Ovary (tissue), 3 donors: ENCODE results near the gene RBMS1.

ENCODE experiments used
- EP300 ChIP-seq: sonication (generic); formaldehyde crosslinking; IDR thresholded peaks from one replicate; pipeline ENCODE4 v1.6.1; 2017; ENCODE audit warnings: antibody characterized with exemption
- TF ChIP-seq, protein P1 (sequence below), 3 donors: fragments of 450-650 bp in 2 of 3; fragments of 200-600 bp in 1 of 3; IDR thresholded peaks; one replicate each; pipeline versions ENCODE4 v1.5.1 to v1.8.0; 2016 to 2022; ENCODE audit warnings: antibody characterized with exemption in 3 of 3, mild to moderate bottlenecking in 1 of 3
- donor health status: DM: no; HTN: no; CAD: no.

DNA sequence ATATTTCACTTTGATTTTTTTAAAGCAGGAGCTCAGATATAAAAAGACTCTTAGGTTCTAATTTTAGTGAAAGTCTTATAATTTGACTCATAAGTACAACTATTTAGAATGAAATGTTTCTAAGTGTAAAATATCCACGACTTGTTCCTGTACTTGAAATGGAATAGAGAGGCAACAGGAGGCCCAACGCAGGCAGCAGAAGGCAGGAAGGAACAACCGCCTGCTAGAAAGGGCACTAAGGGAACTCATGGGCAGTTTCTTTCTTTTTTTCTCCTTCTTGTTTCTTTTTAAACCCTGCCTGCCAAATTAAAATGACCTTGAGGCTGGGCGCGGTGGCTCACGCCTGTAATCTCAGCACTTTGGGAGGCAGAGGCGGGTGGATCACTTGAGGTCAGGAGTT lies 51.0 kb downstream of the RBMS1 start:
- TF ChIP-seq EP300 = no peak
- TF ChIP-seq, protein P1, sequence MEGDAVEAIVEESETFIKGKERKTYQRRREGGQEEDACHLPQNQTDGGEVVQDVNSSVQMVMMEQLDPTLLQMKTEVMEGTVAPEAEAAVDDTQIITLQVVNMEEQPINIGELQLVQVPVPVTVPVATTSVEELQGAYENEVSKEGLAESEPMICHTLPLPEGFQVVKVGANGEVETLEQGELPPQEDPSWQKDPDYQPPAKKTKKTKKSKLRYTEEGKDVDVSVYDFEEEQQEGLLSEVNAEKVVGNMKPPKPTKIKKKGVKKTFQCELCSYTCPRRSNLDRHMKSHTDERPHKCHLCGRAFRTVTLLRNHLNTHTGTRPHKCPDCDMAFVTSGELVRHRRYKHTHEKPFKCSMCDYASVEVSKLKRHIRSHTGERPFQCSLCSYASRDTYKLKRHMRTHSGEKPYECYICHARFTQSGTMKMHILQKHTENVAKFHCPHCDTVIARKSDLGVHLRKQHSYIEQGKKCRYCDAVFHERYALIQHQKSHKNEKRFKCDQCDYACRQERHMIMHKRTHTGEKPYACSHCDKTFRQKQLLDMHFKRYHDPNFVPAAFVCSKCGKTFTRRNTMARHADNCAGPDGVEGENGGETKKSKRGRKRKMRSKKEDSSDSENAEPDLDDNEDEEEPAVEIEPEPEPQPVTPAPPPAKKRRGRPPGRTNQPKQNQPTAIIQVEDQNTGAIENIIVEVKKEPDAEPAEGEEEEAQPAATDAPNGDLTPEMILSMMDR (IDR thresholded peaks at IDR 0.05) = no peak
